Spleen (tissue), 7 donors: ENCODE measurements around the gene CDH15.

Source experiments
- POLR2A ChIP-seq, 3 donors: fragments of 450-650 bp; IDR thresholded peaks; one replicate each; pipeline ENCODE4 v1.5.1; 2017; ENCODE audit warnings: antibody characterized with exemption in 3 of 3, mild to moderate bottlenecking in 1 of 3
- POLR2AphosphoS5 ChIP-seq, 3 donors: sonication (generic); formaldehyde crosslinking; IDR thresholded peaks; one replicate each; pipeline ENCODE4 v1.5.1; 2017; ENCODE audit warnings: antibody characterized with exemption in 3 of 3
- TF ChIP-seq, protein P1 (sequence below), 11 experiments: fragments of 200-600 bp in 7 of 11; fragments of 450-650 bp in 4 of 11; sonication (generic) in 4 of 11; IDR thresholded peaks in 8 of 11; conservative IDR thresholded peaks in 3 of 11; 1 replicate in 7 of 11; 2 replicates in 4 of 11; pipeline versions ENCODE4 v1.4.0 to v1.8.0; 2016 to 2021; ENCODE audit warnings: antibody characterized with exemption in 11 of 11, inconsistent platforms in 4 of 11, mild to moderate bottlenecking in 1 of 11
- donor health status: DM: no; HTN: no; CAD: no; lungs with moderate emphysema.
- donor health status: DM: no; HTN: no; CAD: no.
- donor health status: DM: no; HTN: no; CAD: no.

- no peak for TF ChIP-seq POLR2A (IDR thresholded peaks at IDR 0.05)
- TF ChIP-seq, protein P1, sequence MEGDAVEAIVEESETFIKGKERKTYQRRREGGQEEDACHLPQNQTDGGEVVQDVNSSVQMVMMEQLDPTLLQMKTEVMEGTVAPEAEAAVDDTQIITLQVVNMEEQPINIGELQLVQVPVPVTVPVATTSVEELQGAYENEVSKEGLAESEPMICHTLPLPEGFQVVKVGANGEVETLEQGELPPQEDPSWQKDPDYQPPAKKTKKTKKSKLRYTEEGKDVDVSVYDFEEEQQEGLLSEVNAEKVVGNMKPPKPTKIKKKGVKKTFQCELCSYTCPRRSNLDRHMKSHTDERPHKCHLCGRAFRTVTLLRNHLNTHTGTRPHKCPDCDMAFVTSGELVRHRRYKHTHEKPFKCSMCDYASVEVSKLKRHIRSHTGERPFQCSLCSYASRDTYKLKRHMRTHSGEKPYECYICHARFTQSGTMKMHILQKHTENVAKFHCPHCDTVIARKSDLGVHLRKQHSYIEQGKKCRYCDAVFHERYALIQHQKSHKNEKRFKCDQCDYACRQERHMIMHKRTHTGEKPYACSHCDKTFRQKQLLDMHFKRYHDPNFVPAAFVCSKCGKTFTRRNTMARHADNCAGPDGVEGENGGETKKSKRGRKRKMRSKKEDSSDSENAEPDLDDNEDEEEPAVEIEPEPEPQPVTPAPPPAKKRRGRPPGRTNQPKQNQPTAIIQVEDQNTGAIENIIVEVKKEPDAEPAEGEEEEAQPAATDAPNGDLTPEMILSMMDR (IDR thresholded peaks at IDR 0.05 in 8 of 11, conservative IDR thresholded peaks at IDR 0.05 in 3 of 11): no peak
- TF ChIP-seq POLR2AphosphoS5 (IDR thresholded peaks at IDR 0.05): no peak
Observed at GRCh38 chr16:89237733-89238132, 66.2 kb downstream of the CDH15 start.
